Chondrocyte (in vitro differentiated cells): ENCODE measurements around the gene ZNF451. TPM values are rescaled to one million over a fixed set of nuclear protein-coding genes. Genes with fewer than 3 reads are reported as not detected.

ENCODE experiments used
- DNase-seq: peaks from one replicate; pipeline ENCODE4 v3.0.0; 2021; ENCODE audit warnings: mixed read lengths, low spot score
- H3K27ac Mint-ChIP-seq: one replicate; pipeline ENCODE4 v1.8.0; 2021; ENCODE audit warnings: mild to moderate bottlenecking, moderate library complexity, mixed read lengths; ENCODE audit not compliant: unreplicated experiment
- H3K27me3 Mint-ChIP-seq: 2 replicates; pipeline ENCODE4 v1.8.0; 2021; ENCODE audit warnings: low read depth, mixed read lengths
- H3K36me3 Mint-ChIP-seq: 2 replicates; pipeline ENCODE4 v1.8.0; 2021; ENCODE audit warnings: low read depth, mixed read lengths
- H3K4me1 Mint-ChIP-seq: 2 replicates; pipeline ENCODE4 v1.8.0; 2021; ENCODE audit warnings: low read depth, mild to moderate bottlenecking, mixed read lengths
- H3K4me3 Mint-ChIP-seq: one replicate; pipeline ENCODE4 v1.8.0; 2021; ENCODE audit warnings: mild to moderate bottlenecking, moderate library complexity, mixed read lengths; ENCODE audit not compliant: unreplicated experiment
- H3K9me3 Mint-ChIP-seq: 2 replicates; pipeline ENCODE4 v1.8.0; 2021; ENCODE audit warnings: low read depth, mixed read lengths
- total RNA-seq: library from RNA; stranded (reverse); gene quantifications from 3 replicates; pipeline ENCODE4 v1.2.1, GENCODE V29; 2021
- TF ChIP-seq, protein P1 (sequence below): fragments of 200-600 bp; sonication (generic); IDR thresholded peaks from 2 replicates; pipeline ENCODE4 v1.5.0; 2021; ENCODE audit warnings: antibody characterized with exemption, mild to moderate bottlenecking, moderate library complexity

ZNF451 gene
- total RNA-seq, 1 donor from 2014 or later, result 45.4 TPM

DNA sequence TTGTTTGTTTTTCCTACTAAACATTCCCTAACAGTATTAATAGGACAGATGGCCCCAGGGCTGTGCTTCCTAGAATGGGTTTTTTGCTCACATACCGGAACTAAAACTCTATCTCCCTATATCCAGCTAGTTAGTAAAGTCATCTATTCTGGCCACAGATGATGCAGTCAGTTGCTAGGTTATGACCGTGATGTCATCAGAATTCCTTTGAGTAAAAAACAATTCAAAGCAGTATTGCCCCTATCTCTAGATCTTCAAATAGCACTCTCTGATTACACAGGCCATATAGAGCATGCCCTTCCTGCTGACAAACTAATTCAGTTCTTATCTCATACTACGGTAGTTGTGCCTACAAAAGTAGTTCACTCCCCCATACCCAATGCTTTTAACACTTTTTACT is 17.9 kb upstream of the ZNF451 start:
- no peak for DNase-seq
- H3K27me3 Mint-ChIP-seq, result no peaks in the 10 kb centered on the region

DNA sequence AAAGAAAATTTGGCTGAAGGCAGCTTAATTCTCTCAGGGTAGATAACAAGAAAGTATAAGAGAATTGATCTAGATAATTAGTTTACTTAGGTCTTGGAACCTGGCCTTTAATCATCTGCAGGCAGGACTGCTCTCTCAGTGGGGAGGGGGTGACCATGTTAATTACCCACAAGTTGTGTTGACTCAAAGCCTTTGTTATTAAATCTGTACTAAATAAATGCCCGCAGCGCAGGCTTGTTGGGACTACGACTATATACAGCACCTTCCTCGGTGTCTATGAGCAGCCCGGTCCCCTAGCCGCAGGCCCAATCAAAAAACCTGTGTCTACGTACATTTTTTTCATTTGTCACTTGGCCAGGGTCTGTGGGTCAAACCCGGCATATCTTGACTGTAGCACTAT is 15.6 kb upstream of the ZNF451 start:
- H3K27ac Mint-ChIP-seq, result no peak overlapping the region
- TF ChIP-seq, protein P1, sequence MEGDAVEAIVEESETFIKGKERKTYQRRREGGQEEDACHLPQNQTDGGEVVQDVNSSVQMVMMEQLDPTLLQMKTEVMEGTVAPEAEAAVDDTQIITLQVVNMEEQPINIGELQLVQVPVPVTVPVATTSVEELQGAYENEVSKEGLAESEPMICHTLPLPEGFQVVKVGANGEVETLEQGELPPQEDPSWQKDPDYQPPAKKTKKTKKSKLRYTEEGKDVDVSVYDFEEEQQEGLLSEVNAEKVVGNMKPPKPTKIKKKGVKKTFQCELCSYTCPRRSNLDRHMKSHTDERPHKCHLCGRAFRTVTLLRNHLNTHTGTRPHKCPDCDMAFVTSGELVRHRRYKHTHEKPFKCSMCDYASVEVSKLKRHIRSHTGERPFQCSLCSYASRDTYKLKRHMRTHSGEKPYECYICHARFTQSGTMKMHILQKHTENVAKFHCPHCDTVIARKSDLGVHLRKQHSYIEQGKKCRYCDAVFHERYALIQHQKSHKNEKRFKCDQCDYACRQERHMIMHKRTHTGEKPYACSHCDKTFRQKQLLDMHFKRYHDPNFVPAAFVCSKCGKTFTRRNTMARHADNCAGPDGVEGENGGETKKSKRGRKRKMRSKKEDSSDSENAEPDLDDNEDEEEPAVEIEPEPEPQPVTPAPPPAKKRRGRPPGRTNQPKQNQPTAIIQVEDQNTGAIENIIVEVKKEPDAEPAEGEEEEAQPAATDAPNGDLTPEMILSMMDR, result no peak
- H3K4me1 Mint-ChIP-seq, result peaks cover 4% of the 10 kb centered on the region
- DNase-seq, result no peak
- no peak overlapping the region for H3K4me3 Mint-ChIP-seq
- H3K9me3 Mint-ChIP-seq, result peaks cover 12% of the 10 kb centered on the region
- H3K36me3 Mint-ChIP-seq, result peaks cover 4% of the 10 kb centered on the region
- H3K27me3 Mint-ChIP-seq, result no peaks in the 10 kb centered on the region

More for the DNA sequence above, 17.9 kb upstream of the ZNF451 start:
- H3K27ac Mint-ChIP-seq, result no peak overlapping the region
- H3K9me3 Mint-ChIP-seq, result peaks cover 2% of the 10 kb centered on the region
- no peak overlapping the region for H3K4me3 Mint-ChIP-seq
- peaks cover 1% of the 10 kb centered on the region for H3K36me3 Mint-ChIP-seq
- TF ChIP-seq, protein P1, result no peak
- H3K4me1 Mint-ChIP-seq, result peaks cover 23% of the 10 kb centered on the region

DNA sequence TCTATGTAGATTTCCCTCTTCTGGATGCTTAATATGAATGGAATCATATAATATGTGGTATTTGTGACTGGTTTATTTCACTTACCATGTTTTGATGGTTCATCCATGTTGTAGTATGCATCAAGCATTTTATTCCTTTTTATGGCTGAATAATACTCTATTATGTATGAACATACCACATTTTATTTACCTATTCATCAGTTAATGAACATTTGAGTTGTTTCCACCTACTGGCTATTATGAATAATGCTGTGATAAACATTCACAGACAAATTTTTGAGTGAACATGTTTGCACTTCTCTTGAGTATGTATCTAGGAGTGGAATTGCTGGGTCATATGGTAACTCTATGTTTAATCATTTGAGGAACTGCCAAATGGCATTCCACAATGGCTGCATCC is 14.9 kb upstream of the ZNF451 start:
- H3K4me3 Mint-ChIP-seq, result no peak overlapping the region
- no peaks in the 10 kb centered on the region for H3K27me3 Mint-ChIP-seq
- H3K4me1 Mint-ChIP-seq, result no peaks in the 10 kb centered on the region
- peaks cover 4% of the 10 kb centered on the region for H3K36me3 Mint-ChIP-seq
- no peak overlapping the region for H3K27ac Mint-ChIP-seq
- TF ChIP-seq, protein P1, result peak; percentile 18
- no peak for DNase-seq
- peaks cover 12% of the 10 kb centered on the region for H3K9me3 Mint-ChIP-seq

DNA sequence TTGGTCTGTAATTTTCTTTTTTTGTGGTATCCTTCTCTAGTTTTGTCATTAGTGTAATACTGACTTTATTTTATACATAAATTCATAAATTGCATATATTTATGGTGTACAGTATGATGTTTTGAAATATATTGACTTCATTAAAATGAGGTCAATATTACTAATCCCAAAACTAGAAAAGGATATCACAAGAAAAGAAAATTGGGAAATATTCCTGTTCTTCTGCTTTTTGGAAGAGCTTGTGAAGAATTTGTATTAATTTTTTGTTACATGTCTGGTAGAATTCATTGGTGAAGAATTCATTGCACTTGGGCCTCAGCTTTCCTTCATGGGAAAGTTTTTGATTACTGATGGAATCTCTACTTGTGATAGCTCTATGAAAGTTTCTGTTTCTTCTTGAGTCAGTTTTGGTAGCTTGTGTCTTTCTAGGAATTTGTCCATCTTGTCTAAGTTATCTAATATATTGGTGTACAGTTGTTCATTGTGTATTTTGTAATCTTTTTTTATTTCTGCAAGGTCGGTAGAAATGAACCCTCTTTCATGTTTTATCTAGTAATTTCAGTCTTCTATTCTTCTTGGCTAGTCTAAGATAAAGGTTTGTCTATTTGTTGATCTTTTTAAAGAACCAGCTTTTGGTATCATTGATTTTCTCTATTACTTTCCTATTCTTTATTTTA is 11.3 kb upstream of the ZNF451 start:
- peaks cover 6% of the 10 kb centered on the region for H3K36me3 Mint-ChIP-seq
- no peaks in the 10 kb centered on the region for H3K27me3 Mint-ChIP-seq
- no peak overlapping the region for H3K4me3 Mint-ChIP-seq
- no peak overlapping the region for H3K27ac Mint-ChIP-seq
- DNase-seq, result no peak
- H3K9me3 Mint-ChIP-seq, result peaks cover 19% of the 10 kb centered on the region
- TF ChIP-seq, protein P1, result no peak
- no peaks in the 10 kb centered on the region for H3K4me1 Mint-ChIP-seq

DNA sequence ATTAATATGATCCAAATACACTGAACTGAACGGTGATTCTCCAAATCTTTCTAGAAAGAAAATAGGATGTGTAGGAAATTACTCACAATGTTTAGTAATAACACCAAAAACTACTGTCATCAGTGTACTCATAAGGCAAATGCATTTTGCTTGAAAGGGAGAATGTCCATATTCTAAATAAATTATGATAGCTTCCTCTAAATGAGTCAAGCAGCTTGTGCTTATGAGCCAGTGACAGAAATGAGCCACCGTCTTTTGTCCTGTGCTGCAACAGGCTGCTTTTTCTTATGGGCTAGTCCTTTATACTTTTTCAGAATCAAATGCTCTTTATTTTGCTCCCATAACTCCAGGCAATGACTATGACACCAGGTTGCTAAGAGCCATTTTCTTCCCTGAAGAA is 4.5 kb upstream of the ZNF451 start:
- no peaks in the 10 kb centered on the region for H3K27me3 Mint-ChIP-seq
- no peak overlapping the region for H3K27ac Mint-ChIP-seq

More for the DNA sequence above, 4.5 kb upstream of the ZNF451 start:
- DNase-seq, result no peak
- H3K9me3 Mint-ChIP-seq, result peaks cover 3% of the 10 kb centered on the region
- H3K4me1 Mint-ChIP-seq, result peaks cover 17% of the 10 kb centered on the region
- TF ChIP-seq, protein P1, result no peak
- H3K4me3 Mint-ChIP-seq, result no peak overlapping the region
- peaks cover 2% of the 10 kb centered on the region for H3K36me3 Mint-ChIP-seq
